Astrocyte (in vitro differentiated cells and primary cell): ENCODE data around the gene KCNAB1.

ENCODE experiments used
- EZH2 ChIP-seq: IDR thresholded peaks from 2 replicates; pipeline ENCODE4 v1.6.1; 2012; ENCODE audit warnings: mild to moderate bottlenecking, low read length, inconsistent platforms; ENCODE audit not compliant: insufficient read depth
- TF ChIP-seq, protein P1 (sequence below): IDR thresholded peaks from 2 replicates; pipeline ENCODE4 v1.5.1; 2011; ENCODE audit warnings: low read depth, mild to moderate bottlenecking, inconsistent platforms, low read length, moderate library complexity; ENCODE audit not compliant: insufficient read depth

DNA sequence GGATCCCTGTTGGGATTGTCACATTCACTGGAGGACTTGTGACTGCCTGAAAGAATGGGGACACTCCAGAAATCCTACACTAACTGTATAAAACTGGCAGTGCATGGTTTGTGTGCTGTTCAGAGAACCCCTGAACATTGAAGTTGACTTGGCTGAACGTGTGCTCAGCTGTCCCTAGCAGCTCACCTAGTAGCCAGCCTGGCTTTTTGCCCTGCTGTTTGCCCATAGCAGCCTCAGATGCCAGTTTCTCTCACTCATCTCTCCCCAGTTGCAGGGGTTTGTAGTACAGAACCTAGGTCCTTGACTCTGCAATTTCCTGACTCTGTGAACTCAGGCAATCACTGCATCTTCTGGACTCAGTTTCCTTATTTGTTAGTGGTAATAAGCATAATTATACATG lies 63.0 kb downstream of the KCNAB1 start:
- no peak for TF ChIP-seq EZH2
- TF ChIP-seq, protein P1, sequence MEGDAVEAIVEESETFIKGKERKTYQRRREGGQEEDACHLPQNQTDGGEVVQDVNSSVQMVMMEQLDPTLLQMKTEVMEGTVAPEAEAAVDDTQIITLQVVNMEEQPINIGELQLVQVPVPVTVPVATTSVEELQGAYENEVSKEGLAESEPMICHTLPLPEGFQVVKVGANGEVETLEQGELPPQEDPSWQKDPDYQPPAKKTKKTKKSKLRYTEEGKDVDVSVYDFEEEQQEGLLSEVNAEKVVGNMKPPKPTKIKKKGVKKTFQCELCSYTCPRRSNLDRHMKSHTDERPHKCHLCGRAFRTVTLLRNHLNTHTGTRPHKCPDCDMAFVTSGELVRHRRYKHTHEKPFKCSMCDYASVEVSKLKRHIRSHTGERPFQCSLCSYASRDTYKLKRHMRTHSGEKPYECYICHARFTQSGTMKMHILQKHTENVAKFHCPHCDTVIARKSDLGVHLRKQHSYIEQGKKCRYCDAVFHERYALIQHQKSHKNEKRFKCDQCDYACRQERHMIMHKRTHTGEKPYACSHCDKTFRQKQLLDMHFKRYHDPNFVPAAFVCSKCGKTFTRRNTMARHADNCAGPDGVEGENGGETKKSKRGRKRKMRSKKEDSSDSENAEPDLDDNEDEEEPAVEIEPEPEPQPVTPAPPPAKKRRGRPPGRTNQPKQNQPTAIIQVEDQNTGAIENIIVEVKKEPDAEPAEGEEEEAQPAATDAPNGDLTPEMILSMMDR, result no peak
